GM12878 (cell line): ENCODE data around the gene ESRRG.

ENCODE experiments used
- CREM ChIP-seq: IDR thresholded peaks from 2 replicates; pipeline ENCODE4 v1.6.1; 2014; ENCODE audit warnings: antibody characterized with exemption, low read depth
- EP300 ChIP-seq, 2 experiments: fragments of 150-350 bp in 1 of 2; IDR thresholded peaks; 2 replicates each; pipeline ENCODE4 v1.6.1; 2011 to 2012; ENCODE audit warnings: low read depth in 2 of 2, low read length in 2 of 2, borderline replicate concordance in 1 of 2, improper control_type of control experiment in 1 of 2, inconsistent platforms in 1 of 2; ENCODE audit not compliant: control insufficient read depth in 1 of 2
- EZH2 ChIP-seq: IDR thresholded peaks from 2 replicates; pipeline ENCODE4 v1.6.1; 2012; ENCODE audit warnings: low read depth, mild to moderate bottlenecking, control low read depth, inconsistent platforms, low read length, borderline replicate concordance; ENCODE audit not compliant: control insufficient read depth
- JUND ChIP-seq: IDR thresholded peaks from 2 replicates; pipeline ENCODE4 v1.6.1; 2012; ENCODE audit warnings: low read depth, mild to moderate bottlenecking, low read length, improper control_type of control experiment, moderate library complexity
- KDM1A ChIP-seq: fragments of 200-600 bp; sonication (generic); IDR thresholded peaks from 2 replicates; pipeline ENCODE4 v1.6.1; 2016; ENCODE audit warnings: borderline replicate concordance
- POLR2A ChIP-seq: IDR thresholded peaks from 2 replicates; pipeline ENCODE4 v1.6.1; 2011; ENCODE audit warnings: low read depth, mild to moderate bottlenecking, low read length
- POLR2AphosphoS5 ChIP-seq: IDR thresholded peaks from 2 replicates; pipeline ENCODE4 v1.6.1; 2011; ENCODE audit warnings: mild to moderate bottlenecking, low read length, inconsistent platforms
- RCOR1 ChIP-seq: conservative IDR thresholded peaks from 2 replicates; pipeline ENCODE4 v1.6.1; 2012; ENCODE audit warnings: low read depth, low read length, improper control_type of control experiment
- SIX5 ChIP-seq: IDR thresholded peaks from 2 replicates; pipeline ENCODE4 v1.6.1; 2011; ENCODE audit warnings: mild to moderate bottlenecking, low read depth, low read length, moderate library complexity; ENCODE audit not compliant: severe bottlenecking
- SMC3 ChIP-seq: IDR thresholded peaks from 2 replicates; pipeline ENCODE4 v1.6.1; 2011; ENCODE audit warnings: low read length, improper control_type of control experiment, borderline replicate concordance
- TAF1 ChIP-seq: IDR thresholded peaks from 2 replicates; pipeline ENCODE4 v1.6.1; 2011; ENCODE audit warnings: mild to moderate bottlenecking, low read depth, low read length, borderline replicate concordance
- ZNF274 ChIP-seq: IDR thresholded peaks from one replicate; pipeline ENCODE4 v1.8.0; 2011; ENCODE audit not compliant: insufficient read length, insufficient read depth
- TF ChIP-seq, protein P1 (sequence below), 3 experiments: IDR thresholded peaks in 2 of 3; conservative IDR thresholded peaks in 1 of 3; 2 replicates each; pipeline ENCODE4 v1.5.1; 2011; ENCODE audit warnings: low read depth in 3 of 3, low read length in 3 of 3, mild to moderate bottlenecking in 3 of 3, control low read depth in 2 of 3, moderate library complexity in 2 of 3, inconsistent platforms in 1 of 3, mixed read lengths in 1 of 3; ENCODE audit not compliant: control insufficient read depth in 2 of 3, insufficient read depth in 1 of 3; ENCODE audit errors: extremely low read depth in 1 of 3

DNA sequence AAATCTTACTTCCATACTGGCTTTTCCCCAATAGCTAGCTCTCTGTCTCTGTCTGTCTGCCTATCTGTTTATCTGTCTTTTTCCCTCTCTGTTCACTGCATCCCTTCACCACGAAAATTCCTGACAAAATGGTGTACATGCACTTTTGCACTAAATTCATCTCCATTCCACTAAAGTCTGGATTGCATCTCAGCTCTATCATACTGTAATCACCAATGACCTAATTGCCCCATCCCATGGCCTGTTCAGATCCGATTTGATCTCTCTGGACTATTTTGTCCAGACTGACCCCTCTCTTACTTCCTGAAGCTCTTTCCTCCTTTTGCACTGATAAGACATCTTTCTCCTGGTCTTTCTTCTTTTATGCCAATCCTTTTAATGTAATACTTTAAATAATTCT, 187.5 kb downstream of the ESRRG start:
- no peak for TF ChIP-seq TAF1
- TF ChIP-seq POLR2AphosphoS5: no peak
- TF ChIP-seq, protein P1, sequence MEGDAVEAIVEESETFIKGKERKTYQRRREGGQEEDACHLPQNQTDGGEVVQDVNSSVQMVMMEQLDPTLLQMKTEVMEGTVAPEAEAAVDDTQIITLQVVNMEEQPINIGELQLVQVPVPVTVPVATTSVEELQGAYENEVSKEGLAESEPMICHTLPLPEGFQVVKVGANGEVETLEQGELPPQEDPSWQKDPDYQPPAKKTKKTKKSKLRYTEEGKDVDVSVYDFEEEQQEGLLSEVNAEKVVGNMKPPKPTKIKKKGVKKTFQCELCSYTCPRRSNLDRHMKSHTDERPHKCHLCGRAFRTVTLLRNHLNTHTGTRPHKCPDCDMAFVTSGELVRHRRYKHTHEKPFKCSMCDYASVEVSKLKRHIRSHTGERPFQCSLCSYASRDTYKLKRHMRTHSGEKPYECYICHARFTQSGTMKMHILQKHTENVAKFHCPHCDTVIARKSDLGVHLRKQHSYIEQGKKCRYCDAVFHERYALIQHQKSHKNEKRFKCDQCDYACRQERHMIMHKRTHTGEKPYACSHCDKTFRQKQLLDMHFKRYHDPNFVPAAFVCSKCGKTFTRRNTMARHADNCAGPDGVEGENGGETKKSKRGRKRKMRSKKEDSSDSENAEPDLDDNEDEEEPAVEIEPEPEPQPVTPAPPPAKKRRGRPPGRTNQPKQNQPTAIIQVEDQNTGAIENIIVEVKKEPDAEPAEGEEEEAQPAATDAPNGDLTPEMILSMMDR (IDR thresholded peaks at IDR 0.05 in 2 of 3, conservative IDR thresholded peaks at IDR 0.05 in 1 of 3; ENCODE audit: control insufficient read depth in 2 of 3, extremely low read depth in 1 of 3, insufficient read depth in 1 of 3, low read depth in 3 of 3, low read length in 3 of 3): no peak
- no peak for TF ChIP-seq POLR2A
- TF ChIP-seq KDM1A: no peak
- no peak for TF ChIP-seq SIX5
- TF ChIP-seq EZH2: no peak
- no peak for TF ChIP-seq JUND
- no peak for TF ChIP-seq EP300 (IDR thresholded peaks at IDR 0.05; ENCODE audit: borderline replicate concordance in 1 of 2, control insufficient read depth in 1 of 2, low read depth in 2 of 2, low read length in 2 of 2)
- no peak for TF ChIP-seq SMC3
- no peak for TF ChIP-seq ZNF274
- TF ChIP-seq RCOR1: no peak
- TF ChIP-seq CREM: no peak
